SU-DHL-6 (cell line): ENCODE measurements around the gene RNF7.

Source experiments
- H2AFZ ChIP-seq: fragments of 200-600 bp; sonication (generic); 2 replicates; pipeline ENCODE4 v1.6.1; 2014; ENCODE audit warnings: low read depth, mild to moderate bottlenecking, moderate library complexity, mixed read lengths, antibody characterized with exemption, low read length; ENCODE audit not compliant: severe bottlenecking
- H3F3A ChIP-seq: fragments of 200-600 bp; shearing (Covaris generic); 2 replicates; pipeline ENCODE4 v1.6.0; 2016; ENCODE audit warnings: antibody characterized with exemption, mild to moderate bottlenecking; ENCODE audit not compliant: insufficient read depth
- H3K27ac ChIP-seq: fragments of 200-600 bp; sonication (generic); 2 replicates; pipeline ENCODE4 v1.5.1; 2016; ENCODE audit warnings: low read depth, mild to moderate bottlenecking, low read length, moderate library complexity, mixed read lengths
- H3K27me3 ChIP-seq: fragments of 200-600 bp; sonication (generic), shearing (Covaris generic); 2 replicates; pipeline ENCODE4 v1.6.0; 2014; ENCODE audit warnings: mild to moderate bottlenecking, low read length
- H3K36me3 ChIP-seq: fragments of 200-600 bp; sonication (generic); 2 replicates; pipeline ENCODE4 v1.6.1; 2014; ENCODE audit warnings: mild to moderate bottlenecking, low read length, mixed read lengths
- H3K4me2 ChIP-seq: fragments of 300-600, 200-600 bp; shearing (Covaris generic), sonication (generic); 2 replicates; pipeline ENCODE4 v1.6.0; 2014; ENCODE audit warnings: low read length, low read depth, mild to moderate bottlenecking; ENCODE audit not compliant: poor library complexity, severe bottlenecking
- H3K4me3 ChIP-seq: fragments of 200-600 bp; sonication (generic); 2 replicates; pipeline ENCODE4 v1.5.1; 2014; ENCODE audit warnings: antibody characterized with exemption, low read length, mild to moderate bottlenecking, mixed read lengths; ENCODE audit not compliant: insufficient read depth, poor library complexity, severe bottlenecking
- H3K79me2 ChIP-seq: fragments of 200-600 bp; sonication (generic); 2 replicates; pipeline ENCODE4 v1.6.1; 2014; ENCODE audit warnings: mild to moderate bottlenecking, low read length, moderate library complexity; ENCODE audit not compliant: insufficient read depth
- H3K9ac ChIP-seq: fragments of 200-600 bp; sonication (generic); 2 replicates; pipeline ENCODE4 v1.7.0; 2014; ENCODE audit warnings: mild to moderate bottlenecking, low read length
- H3K9me2 ChIP-seq: fragments of 200-600 bp; sonication (generic); replicated peaks from 2 replicates; pipeline ENCODE4 v1.6.1; 2014; ENCODE audit warnings: low read length; ENCODE audit not compliant: insufficient read depth
- H3K9me3 ChIP-seq: fragments of 200-600 bp; sonication (generic); 2 replicates; pipeline ENCODE4 v1.6.1; 2014; ENCODE audit warnings: low read length, mixed read lengths; ENCODE audit not compliant: insufficient read depth
- H4K20me1 ChIP-seq: fragments of 200-600 bp; sonication (generic); 2 replicates; pipeline ENCODE4 v1.6.1; 2014; ENCODE audit warnings: low read depth, mild to moderate bottlenecking, antibody characterized with exemption, low read length, moderate library complexity, mixed read lengths
- CTCF ChIP-seq: fragments of 200-600 bp; sonication (generic); IDR thresholded peaks from one replicate; pipeline ENCODE4 v1.5.1; 2017; ENCODE audit warnings: antibody characterized with exemption, mild to moderate bottlenecking, low read length, moderate library complexity; ENCODE audit not compliant: insufficient read depth, poor library complexity, severe bottlenecking
- EZH2phosphoT487 ChIP-seq: fragments of 200-600 bp; sonication (generic), shearing (Covaris generic); conservative IDR thresholded peaks from 2 replicates; pipeline ENCODE4 v1.6.1; 2018; ENCODE audit warnings: mild to moderate bottlenecking, antibody characterized with exemption, low read length, moderate library complexity, mixed read lengths

RNF7 gene

GRCh38 chr3:141764045-141764444, 25.9 kb downstream of the RNF7 start:
- no peaks in the 10 kb centered on the region for H3K36me3 ChIP-seq
- no peaks in the 10 kb centered on the region for H4K20me1 ChIP-seq
- no peak overlapping the region for H3K4me2 ChIP-seq
- H3K9me3 ChIP-seq: no peaks in the 10 kb centered on the region
- H3K27ac ChIP-seq: no peak overlapping the region
- H3F3A ChIP-seq: no peaks in the 10 kb centered on the region
- H3K9ac ChIP-seq: no peak overlapping the region
- no peaks in the 10 kb centered on the region for H3K27me3 ChIP-seq
- H3K79me2 ChIP-seq: no peaks in the 10 kb centered on the region
- no peak overlapping the region for H3K4me3 ChIP-seq
- TF ChIP-seq CTCF (no peak), EZH2phosphoT487 (no peak)
- no peaks in the 10 kb centered on the region for H3K9me2 ChIP-seq
- no peak overlapping the region for H2AFZ ChIP-seq

GRCh38 chr3:141764465-141764864, 26.4 kb downstream of the RNF7 start:
- Histone ChIP-seq H2AFZ (no peak overlapping the region), H3K9ac (no peak overlapping the region), H3K9me2 (no peaks in the 10 kb centered on the region), H3K27ac (no peak overlapping the region), H3K4me3 (no peak overlapping the region), H3K27me3 (no peaks in the 10 kb centered on the region), H3K9me3 (no peaks in the 10 kb centered on the region), H3F3A (no peaks in the 10 kb centered on the region), H4K20me1 (no peaks in the 10 kb centered on the region), H3K4me2 (no peak overlapping the region), H3K79me2 (no peaks in the 10 kb centered on the region), H3K36me3 (no peaks in the 10 kb centered on the region)
- TF ChIP-seq CTCF (no peak), EZH2phosphoT487 (no peak)

- no peak overlapping the region for H3K9ac ChIP-seq
- no peak overlapping the region for H3K4me2 ChIP-seq
- H3K27me3 ChIP-seq: no peaks in the 10 kb centered on the region
- H3K27ac ChIP-seq: no peak overlapping the region
- TF ChIP-seq CTCF (no peak), EZH2phosphoT487 (no peak)
- no peaks in the 10 kb centered on the region for H4K20me1 ChIP-seq
- no peak overlapping the region for H2AFZ ChIP-seq
- H3K9me3 ChIP-seq: no peaks in the 10 kb centered on the region
- H3K36me3 ChIP-seq: no peaks in the 10 kb centered on the region
- no peak overlapping the region for H3K4me3 ChIP-seq
- H3F3A ChIP-seq: no peaks in the 10 kb centered on the region
- H3K79me2 ChIP-seq: no peaks in the 10 kb centered on the region
- no peaks in the 10 kb centered on the region for H3K9me2 ChIP-seq
Measured at GRCh38 chr3:141764986-141765385, 26.9 kb downstream of the RNF7 start.
